Uterus (tissue), 2 donors: ENCODE data around the gene ESR2.

Source experiments
- POLR2A ChIP-seq, 2 donors: fragments of 450-650 bp; IDR thresholded peaks; one replicate each; pipeline ENCODE4 v1.6.1; 2016; ENCODE audit warnings: antibody characterized with exemption in 2 of 2, mild to moderate bottlenecking in 1 of 2, moderate library complexity in 1 of 2
- TF ChIP-seq, protein P1 (sequence below), 4 experiments: fragments of 200-600 bp in 2 of 4; fragments of 450-650 bp in 2 of 4; sonication (generic) in 2 of 4; IDR thresholded peaks; one replicate each; pipeline ENCODE4 v1.5.1; 2016 to 2019; ENCODE audit warnings: antibody characterized with exemption in 4 of 4, mild to moderate bottlenecking in 2 of 4, moderate library complexity in 1 of 4

DNA sequence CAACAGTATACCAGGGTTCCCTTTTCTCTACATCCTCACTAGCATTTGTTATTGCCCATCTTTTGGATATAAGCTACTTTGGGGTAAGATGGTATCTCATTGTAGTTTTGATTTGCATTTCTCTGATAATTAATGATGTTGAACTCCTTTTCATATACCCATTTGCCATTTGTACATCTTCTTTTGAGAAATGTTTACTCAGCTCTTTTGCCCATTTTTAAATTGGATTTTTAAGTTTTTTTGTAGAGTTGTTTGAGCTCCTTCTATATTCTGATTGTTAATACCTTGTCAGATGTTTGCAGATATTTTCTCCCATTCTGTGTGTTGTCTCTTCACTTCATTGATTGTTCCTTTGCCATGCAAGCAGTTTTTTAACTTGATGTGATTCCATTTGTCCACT is 22.2 kb downstream of the ESR2 start:
- TF ChIP-seq, protein P1, sequence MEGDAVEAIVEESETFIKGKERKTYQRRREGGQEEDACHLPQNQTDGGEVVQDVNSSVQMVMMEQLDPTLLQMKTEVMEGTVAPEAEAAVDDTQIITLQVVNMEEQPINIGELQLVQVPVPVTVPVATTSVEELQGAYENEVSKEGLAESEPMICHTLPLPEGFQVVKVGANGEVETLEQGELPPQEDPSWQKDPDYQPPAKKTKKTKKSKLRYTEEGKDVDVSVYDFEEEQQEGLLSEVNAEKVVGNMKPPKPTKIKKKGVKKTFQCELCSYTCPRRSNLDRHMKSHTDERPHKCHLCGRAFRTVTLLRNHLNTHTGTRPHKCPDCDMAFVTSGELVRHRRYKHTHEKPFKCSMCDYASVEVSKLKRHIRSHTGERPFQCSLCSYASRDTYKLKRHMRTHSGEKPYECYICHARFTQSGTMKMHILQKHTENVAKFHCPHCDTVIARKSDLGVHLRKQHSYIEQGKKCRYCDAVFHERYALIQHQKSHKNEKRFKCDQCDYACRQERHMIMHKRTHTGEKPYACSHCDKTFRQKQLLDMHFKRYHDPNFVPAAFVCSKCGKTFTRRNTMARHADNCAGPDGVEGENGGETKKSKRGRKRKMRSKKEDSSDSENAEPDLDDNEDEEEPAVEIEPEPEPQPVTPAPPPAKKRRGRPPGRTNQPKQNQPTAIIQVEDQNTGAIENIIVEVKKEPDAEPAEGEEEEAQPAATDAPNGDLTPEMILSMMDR (IDR thresholded peaks at IDR 0.05) = no peak
- no peak for TF ChIP-seq POLR2A (IDR thresholded peaks at IDR 0.05)
